Left renal cortex interstitium (tissue), 4 donors: ENCODE data around the gene TSHZ1. TPM values are rescaled to one million over a fixed set of nuclear protein-coding genes. Genes with fewer than 3 reads are reported as not detected.

Source experiments
- DNase-seq, 4 donors: peaks; one replicate each; pipeline ENCODE4 v3.0.0-alpha.2; 2013; ENCODE audit warnings: low read depth in 4 of 4, low spot score in 2 of 4, missing footprints in 1 of 4
- polyA plus RNA-seq, 4 donors: library from polyadenylated mRNA; unstranded; fragments of 120-200 nt; gene quantifications; one replicate each; pipeline ENCODE4 v1.2.1, GENCODE V29; 2013; ENCODE audit not compliant: insufficient read length in 4 of 4

TSHZ1 gene
- polyA plus RNA-seq, 4 donors: 32.8 to 38.2 (median 35.2) TPM

- DNase-seq: no peak
These were observed 55.3 kb downstream of the TSHZ1 start for GRCh38 chr18:75265872-75266271.

- no peak for DNase-seq
These were observed 57.2 kb downstream of the TSHZ1 start for GRCh38 chr18:75267643-75268363.

DNA sequence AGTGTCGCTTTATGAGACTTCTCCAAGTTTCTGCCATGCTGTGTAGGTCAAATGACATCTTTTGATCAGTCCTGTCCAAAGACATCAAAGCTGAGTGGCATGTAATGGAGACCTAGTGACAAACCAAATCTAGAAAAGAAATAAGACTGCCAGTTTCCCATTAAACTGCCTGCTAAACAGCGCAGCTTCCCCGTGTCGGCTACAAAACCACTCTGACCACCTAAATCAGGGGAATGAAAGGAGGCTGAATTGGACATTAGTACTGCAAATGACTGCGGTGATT is 57.7 kb downstream of the TSHZ1 start:
- DNase-seq: no peak

GRCh38 chr18:75269124-75269680 is 58.6 kb downstream of the TSHZ1 start:
- no peak for DNase-seq

- no peak for DNase-seq
These were observed 59.1 kb downstream of the TSHZ1 start for GRCh38 chr18:75269696-75270095.

- DNase-seq: no peak
These were observed 61.4 kb downstream of the TSHZ1 start for GRCh38 chr18:75271952-75272351.

DNA sequence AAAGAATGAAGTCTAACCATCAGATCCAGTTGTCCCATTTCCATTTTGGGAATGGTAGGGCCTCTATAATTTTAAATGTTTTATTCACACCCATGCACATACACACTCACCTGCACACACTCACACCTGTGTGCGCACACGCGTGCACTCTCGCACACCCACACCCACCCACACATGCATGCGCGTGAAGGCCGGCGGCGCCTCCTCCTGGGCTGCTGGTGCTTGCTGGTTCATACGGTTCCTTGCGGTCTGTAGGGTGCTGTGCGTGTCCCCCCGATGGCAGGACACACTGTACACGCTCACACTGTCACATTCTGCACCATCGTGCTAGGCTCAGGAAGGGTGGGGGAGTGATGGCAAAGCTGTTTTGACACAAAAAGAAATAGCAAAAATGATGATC is 63.2 kb downstream of the TSHZ1 start:
- no peak for DNase-seq

DNA sequence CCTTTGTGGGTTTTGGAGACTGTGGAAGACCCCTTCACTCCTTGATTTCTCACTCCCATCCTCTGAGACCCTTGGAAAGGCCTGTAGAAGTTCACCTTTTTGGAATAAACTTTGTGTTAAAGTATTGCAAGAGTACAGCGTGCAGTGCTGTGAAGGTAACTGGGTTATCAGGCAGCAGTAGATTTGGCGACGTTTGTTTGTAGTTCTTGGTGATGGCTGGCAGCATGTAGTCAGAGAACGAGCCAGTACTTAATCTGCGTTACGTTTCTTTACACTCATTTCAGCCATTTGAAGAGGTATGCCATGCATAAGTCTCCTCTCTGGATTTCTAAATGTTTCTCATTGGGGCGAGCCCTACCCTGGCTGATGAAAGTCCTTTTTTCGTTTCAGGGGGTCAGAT is 64.6 kb downstream of the TSHZ1 start:
- no peak for DNase-seq

DNA sequence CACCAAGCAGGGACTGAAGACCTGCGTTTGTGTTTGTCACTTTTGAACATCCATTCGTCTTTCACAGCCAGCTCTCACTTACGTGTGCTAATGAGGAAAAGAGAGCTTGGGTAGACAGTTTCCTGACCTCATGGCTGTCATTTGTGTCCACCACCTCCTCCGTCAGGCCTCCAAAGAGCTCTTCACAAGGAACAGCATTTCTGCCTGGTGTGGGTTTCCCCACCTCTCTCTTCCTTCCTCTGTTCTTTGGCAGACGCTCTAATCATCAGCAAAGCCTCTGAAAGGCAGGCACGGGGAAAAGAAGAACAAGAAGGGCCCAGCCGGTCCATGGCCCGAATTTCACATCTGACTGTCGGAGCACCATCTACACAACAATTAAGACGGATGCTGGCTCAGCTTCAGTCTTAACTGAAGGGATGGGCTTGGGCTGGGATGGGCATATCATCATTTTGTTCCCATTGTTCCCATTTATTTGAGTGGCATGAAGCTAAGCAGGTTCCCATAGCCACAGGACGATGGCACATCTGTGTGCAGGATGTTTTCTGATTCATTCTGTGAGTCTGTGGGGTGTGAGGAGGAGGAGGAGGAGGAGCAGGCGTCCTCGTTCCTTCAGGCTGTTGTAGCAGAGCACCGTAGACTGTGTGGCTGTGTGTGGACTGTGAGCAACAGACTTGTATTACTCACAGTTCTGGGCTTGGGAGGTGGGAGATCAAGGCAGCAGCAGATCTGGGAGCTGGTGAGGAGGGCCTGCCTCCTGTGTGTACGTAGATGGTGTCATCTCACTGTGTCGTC is 66.4 kb downstream of the TSHZ1 start:
- DNase-seq: no peak

DNA sequence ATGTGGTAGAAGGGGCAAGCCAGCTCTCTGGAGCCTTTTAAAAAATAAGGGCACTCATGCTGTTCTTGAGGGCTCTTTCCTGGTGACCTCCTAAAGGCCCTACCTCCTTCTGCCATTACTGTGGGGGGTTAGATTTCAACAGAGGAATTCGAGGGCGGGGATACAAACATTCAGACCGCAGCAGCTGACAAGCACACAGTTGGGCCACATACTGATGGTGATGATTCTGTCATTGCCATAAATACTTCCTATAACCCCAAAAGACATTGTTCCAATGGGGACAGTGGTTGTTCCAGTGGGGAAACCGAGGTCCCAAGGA is 67.0 kb downstream of the TSHZ1 start:
- no peak for DNase-seq

- no peak for DNase-seq
These were observed 68.8 kb downstream of the TSHZ1 start for GRCh38 chr18:75279381-75279780.

- DNase-seq: no peak
These were observed 70.1 kb downstream of the TSHZ1 start for GRCh38 chr18:75280427-75281280.

DNA sequence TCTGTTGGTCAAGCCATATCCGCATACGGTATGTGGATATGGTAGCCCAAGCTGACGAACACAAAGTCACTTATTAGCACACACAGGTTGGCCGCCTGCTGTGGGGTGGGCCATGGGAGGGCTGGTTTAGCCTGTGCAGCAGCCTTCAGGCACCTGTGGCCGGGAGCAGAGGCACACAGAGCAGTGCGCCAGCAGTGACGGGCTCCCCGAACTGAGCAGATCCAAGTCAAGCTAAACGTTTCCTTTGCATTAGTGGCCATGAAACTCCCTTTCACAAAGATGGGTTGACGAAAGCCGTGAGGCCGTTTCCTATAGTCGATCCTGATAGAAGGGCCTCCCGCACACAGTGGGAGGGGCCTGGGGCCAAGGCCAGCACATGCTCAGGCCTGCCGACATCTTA is 72.1 kb downstream of the TSHZ1 start:
- no peak for DNase-seq

GRCh38 chr18:75283731-75284130 is 73.1 kb downstream of the TSHZ1 start:
- no peak for DNase-seq

DNA sequence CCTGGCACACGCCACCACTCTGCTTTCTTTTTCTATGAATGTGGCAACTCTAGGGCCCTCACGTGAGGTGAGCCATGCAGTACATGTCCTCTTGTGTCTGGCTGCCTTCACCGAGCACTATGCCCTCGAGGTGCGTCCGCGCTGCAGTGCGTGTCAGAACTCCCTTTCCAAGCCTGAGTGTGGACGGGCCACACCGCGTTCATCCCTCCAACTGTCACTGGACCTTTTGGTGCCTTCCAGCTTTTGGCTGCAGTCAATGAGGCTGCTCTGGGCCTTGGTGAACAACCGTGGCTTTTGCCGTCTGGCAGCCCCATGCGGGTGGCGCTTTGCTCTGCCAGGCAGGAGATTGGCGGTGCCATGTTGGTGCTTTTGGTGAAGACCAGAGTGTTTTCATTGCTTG is 74.0 kb downstream of the TSHZ1 start:
- DNase-seq: no peak

- DNase-seq: no peak
These were observed 75.3 kb downstream of the TSHZ1 start for GRCh38 chr18:75285876-75286275.

- no peak for DNase-seq
These were observed 76.4 kb downstream of the TSHZ1 start for GRCh38 chr18:75287006-75287405.

- no peak for DNase-seq
These were observed 77.1 kb downstream of the TSHZ1 start for GRCh38 chr18:75287700-75288099.

DNA sequence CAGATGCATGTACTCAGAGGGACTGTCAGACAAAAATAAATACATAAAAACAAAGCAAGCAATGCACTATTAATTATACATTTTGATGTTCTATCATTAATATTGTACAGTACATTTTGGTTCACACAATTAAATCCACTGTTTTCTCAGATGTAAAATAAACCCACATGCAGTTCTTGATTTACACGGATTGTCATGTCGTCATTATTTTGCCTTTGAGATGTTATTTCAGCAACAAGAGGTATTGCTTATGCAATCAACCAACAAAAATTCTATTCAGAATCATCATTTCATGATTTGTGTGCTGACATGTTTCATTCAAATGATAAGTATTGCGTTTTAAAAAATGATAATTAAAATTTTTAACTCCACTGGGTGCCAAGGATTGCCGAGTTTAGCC is 79.2 kb downstream of the TSHZ1 start:
- no peak for DNase-seq

- DNase-seq: no peak
These were observed 80.3 kb downstream of the TSHZ1 start for GRCh38 chr18:75290737-75291358.

DNA sequence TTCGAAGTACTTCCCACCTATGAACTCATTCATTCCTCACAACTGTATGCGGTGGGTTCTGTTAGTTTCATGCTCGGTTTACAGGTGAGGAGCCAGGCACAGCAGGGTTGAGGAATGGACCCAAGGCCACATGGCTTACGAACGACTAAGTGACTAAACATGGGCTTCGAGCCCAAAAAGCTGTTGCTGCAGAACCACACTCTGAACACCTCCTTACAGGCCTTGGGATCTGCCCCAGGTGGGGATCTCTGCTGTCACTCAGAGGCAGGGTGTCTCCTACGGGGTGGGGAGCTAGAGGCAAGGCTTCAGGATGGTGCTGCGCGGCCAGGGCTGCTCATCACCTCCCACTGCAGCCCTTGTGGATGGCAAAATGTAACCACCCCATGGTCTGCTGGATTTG is 80.9 kb downstream of the TSHZ1 start:
- no peak for DNase-seq
